Thyroid gland (tissue), 4 donors: ENCODE data around the gene EMILIN1.

Source experiments
- POLR2A ChIP-seq, 2 donors: fragments of 450-650 bp; IDR thresholded peaks; one replicate each; pipeline ENCODE4 v1.6.1; 2017; ENCODE audit warnings: antibody characterized with exemption in 2 of 2, mild to moderate bottlenecking in 2 of 2, moderate library complexity in 1 of 2
- TF ChIP-seq, protein P1 (sequence below), 6 experiments: fragments of 200-600 bp in 3 of 6; fragments of 450-650 bp in 3 of 6; sonication (generic) in 3 of 6; IDR thresholded peaks; one replicate each; pipeline ENCODE4 v1.5.1; 2016 to 2019; ENCODE audit warnings: antibody characterized with exemption in 6 of 6, mild to moderate bottlenecking in 2 of 6, inconsistent platforms in 1 of 6, moderate library complexity in 1 of 6

DNA sequence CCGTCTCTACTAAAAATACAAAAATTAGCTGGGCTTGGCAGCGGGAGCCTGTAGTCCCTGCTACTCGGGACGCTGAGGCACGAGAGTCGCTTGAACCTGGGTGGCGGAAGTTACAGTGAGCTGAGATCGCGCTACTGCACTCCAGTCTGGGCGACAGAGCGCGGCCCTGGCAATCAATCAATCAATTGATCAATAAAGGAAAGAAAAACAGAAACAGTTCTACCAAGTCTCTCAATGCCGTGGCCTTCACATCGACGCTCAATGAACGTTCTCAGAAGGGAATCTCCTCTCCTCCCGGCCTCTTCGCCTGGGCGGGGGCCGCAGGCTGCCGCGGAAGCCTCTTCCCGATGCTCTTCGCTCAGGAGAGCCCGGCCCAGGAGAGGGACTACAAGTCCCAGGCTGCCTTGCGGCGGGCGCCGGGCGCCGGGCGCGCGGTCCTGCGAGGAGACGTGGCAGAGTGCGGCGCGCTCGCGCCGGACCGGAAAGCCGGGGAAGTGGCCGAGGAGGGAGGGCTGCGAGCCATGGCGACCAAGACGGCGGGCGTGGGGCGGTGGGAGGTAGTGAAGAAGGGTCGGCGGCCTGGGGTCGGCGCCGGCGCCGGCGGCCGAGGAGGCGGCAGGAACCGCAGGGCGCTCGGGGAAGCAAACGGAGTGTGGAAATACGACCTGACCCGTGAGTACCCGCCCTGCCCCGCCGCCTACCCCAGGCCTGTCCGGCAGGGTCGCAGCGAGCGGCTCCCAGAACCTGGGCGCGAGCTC, 45.7 kb upstream of the EMILIN1 start, which contains the start of gene TMEM214:
- TF ChIP-seq, protein P1, sequence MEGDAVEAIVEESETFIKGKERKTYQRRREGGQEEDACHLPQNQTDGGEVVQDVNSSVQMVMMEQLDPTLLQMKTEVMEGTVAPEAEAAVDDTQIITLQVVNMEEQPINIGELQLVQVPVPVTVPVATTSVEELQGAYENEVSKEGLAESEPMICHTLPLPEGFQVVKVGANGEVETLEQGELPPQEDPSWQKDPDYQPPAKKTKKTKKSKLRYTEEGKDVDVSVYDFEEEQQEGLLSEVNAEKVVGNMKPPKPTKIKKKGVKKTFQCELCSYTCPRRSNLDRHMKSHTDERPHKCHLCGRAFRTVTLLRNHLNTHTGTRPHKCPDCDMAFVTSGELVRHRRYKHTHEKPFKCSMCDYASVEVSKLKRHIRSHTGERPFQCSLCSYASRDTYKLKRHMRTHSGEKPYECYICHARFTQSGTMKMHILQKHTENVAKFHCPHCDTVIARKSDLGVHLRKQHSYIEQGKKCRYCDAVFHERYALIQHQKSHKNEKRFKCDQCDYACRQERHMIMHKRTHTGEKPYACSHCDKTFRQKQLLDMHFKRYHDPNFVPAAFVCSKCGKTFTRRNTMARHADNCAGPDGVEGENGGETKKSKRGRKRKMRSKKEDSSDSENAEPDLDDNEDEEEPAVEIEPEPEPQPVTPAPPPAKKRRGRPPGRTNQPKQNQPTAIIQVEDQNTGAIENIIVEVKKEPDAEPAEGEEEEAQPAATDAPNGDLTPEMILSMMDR (IDR thresholded peaks at IDR 0.05), result peak in 1 of 6 experiments; percentile 11
- TF ChIP-seq POLR2A (IDR thresholded peaks at IDR 0.05), result peak in 1 of 2 donors; percentile 80
